Epithelial cell of esophagus (primary cell): Measurements from ENCODE around the gene ATP1A4.

Experiments
- DNase-seq: peaks from one replicate; pipeline ENCODE4 v3.0.0; 2010; ENCODE audit warnings: low read depth
- H3K4me3 ChIP-seq: 2 replicates; pipeline ENCODE4 v1.5.1; 2011; ENCODE audit warnings: mild to moderate bottlenecking, low read length, control low read depth
- CTCF ChIP-seq: IDR thresholded peaks from 2 replicates; pipeline ENCODE4 v1.5.1; 2011; ENCODE audit warnings: low read depth, mild to moderate bottlenecking, low read length, control low read depth, inconsistent platforms; ENCODE audit not compliant: insufficient read depth; ENCODE audit errors: missing control alignments

The ATP1A4 gene

GRCh38 chr1:160208557-160209320 is 57.3 kb downstream of the ATP1A4 start:
- TF ChIP-seq CTCF = no peak
- no peak for DNase-seq
- no peak overlapping the region for H3K4me3 ChIP-seq

DNA sequence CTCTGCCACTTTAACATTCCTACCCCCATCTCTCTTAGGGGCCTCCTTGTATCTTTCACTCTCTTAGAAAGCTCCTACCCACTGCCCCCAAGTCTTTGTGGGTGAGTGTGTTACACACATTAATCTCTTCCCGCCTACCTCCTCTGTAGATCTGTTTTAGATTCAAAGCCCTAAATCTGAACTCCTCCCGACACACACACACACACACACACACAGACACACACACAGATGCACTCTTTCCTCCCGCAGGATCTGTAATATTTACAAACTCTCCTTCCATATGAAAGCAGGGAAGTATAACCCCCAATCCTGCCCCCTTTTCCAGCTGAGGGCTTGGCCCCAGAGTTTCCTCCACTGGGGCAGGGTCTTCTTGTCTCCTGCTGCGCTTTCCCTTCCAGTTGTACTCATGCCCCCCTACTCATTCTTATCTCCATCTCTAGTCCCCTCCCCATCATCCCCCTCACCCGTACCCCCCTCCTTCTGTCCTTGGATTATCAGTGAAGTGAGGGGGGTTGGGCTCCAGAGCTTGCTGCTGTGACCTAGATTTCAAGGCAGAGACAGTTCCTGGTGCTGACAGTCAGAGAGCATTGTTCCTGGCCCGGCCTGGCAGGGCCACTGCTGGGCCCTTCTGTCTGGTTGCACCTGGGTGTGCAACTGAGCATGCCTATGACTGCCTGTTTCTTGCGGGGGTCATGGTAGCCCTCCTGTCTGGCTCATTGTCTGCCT is 58.1 kb downstream of the ATP1A4 start:
- no peak for DNase-seq
- no peak for TF ChIP-seq CTCF
- H3K4me3 ChIP-seq = no peak overlapping the region

DNA sequence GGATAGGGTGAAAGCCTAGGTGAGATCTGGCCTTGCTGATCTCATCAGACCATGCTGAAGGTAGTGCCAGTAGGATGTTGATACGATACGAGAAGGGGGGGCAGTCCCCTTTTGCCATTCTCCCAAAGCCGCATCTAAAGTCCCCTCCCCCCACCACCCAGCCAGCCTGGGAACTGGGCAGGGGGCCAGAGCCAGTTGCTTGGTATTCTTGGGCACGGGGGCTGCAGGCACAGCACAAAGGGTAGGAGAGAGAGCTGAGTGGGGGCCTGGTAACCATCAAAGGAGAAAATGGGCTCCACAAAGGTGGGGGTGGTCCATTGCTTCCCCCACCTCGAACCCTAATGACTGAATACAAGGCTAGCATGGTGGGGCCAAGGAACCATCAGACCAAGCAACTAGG is 59.2 kb downstream of the ATP1A4 start:
- no peak for TF ChIP-seq CTCF
- no peak for DNase-seq
- no peak overlapping the region for H3K4me3 ChIP-seq

DNA sequence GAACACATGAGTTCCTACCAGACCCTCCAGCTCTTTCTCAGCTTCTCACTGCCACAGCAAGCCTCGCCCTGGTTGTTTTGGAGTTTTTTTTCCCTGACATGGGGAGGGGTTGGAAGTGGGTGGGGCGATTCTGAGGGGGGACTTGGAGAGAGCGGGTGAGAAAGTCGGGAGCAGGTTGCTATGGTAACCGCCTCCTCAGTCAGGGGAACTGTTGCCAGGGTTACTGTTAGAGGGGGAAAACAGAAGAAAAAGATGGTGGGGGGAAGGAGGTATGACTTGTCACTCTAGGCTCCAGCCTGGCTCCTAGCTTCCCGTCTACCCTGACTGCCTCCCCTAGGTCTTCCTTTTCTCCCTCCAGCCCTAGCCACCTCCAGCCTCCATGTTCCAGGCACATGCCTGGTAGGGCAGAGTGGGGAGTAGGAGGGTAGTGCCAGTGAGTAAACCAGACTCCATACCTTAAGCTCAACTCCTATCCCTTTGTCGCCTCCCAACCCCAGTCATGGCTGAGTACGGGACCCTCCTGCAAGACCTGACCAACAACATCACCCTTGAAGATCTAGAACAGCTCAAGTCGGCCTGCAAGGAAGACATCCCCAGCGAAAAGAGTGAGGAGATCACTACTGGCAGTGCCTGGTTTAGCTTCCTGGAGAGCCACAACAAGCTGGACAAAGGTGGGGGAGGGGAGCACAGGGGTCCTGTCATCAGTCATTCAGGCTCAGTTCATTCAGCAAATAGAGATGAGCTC is 59.8 kb downstream of the ATP1A4 start:
- no peak for TF ChIP-seq CTCF
- no peak for DNase-seq
- H3K4me3 ChIP-seq = no peak overlapping the region

GRCh38 chr1:160214481-160215140 is 63.2 kb downstream of the ATP1A4 start:
- no peak overlapping the region for H3K4me3 ChIP-seq
- TF ChIP-seq CTCF = no peak
- peak; percentile 38 for DNase-seq

- H3K4me3 ChIP-seq = no peak overlapping the region
- DNase-seq = no peak
- TF ChIP-seq CTCF = no peak
Observed at GRCh38 chr1:160216301-160216700, 64.9 kb downstream of the ATP1A4 start.
